Gastroesophageal sphincter (tissue), 4 donors: ENCODE data around the gene C1QB. TPM values are rescaled to one million over a fixed set of nuclear protein-coding genes. Genes with fewer than 3 reads are reported as not detected.
A peak's percentile ranks its signal among the peaks of the same experiment; 100 is the strongest.
"Not testable (repeated sequence)": the region's sequence is repeated elsewhere in the genome, so short reads cannot be mapped to it uniquely, and the experiment has no call there.

Source experiments
- ATAC-seq: fragments of 150-250 bp; one replicate; pipeline ENCODE4 v1.9.1; 2016; ENCODE audit warnings: mild to moderate bottlenecking, moderate library complexity
- H3K27ac ChIP-seq, 4 donors: fragments of 200-600 bp; sonication (generic) in 3 of 4; 1 replicate in 3 of 4; 2 replicates in 1 of 4; pipeline ENCODE4 v1.5.1; 2016 to 2019
- H3K27me3 ChIP-seq: fragments of 200-600 bp; sonication (generic); one replicate; pipeline ENCODE4 v1.5.1; 2019
- H3K36me3 ChIP-seq, 2 donors: fragments of 200-600 bp; sonication (generic); one replicate each; pipeline ENCODE4 v1.5.1; 2019; ENCODE audit warnings: control low read depth in 1 of 2
- H3K4me1 ChIP-seq, 3 donors: fragments of 200-600 bp; sonication (generic); 1 replicate in 2 of 3; 2 replicates in 1 of 3; pipeline ENCODE4 v1.5.1; 2016 to 2019; ENCODE audit warnings: control low read depth in 2 of 3
- H3K4me3 ChIP-seq, 2 donors: fragments of 200-600 bp; sonication (generic); one replicate each; pipeline ENCODE4 v1.5.1; 2019; ENCODE audit warnings: mild to moderate bottlenecking in 1 of 2, moderate library complexity in 1 of 2
- H3K9me3 ChIP-seq, 3 donors: fragments of 200-600 bp; sonication (generic); one replicate each; pipeline ENCODE4 v1.5.1; 2017 to 2019; ENCODE audit warnings: control low read depth in 2 of 3
- EP300 ChIP-seq: sonication (generic); formaldehyde crosslinking; IDR thresholded peaks from one replicate; pipeline ENCODE4 v1.6.1; 2017; ENCODE audit warnings: antibody characterized with exemption, mild to moderate bottlenecking
- POLR2A ChIP-seq, 2 donors: fragments of 450-650 bp; IDR thresholded peaks; one replicate each; pipeline ENCODE4 v1.6.1; 2017; ENCODE audit warnings: antibody characterized with exemption in 2 of 2, mild to moderate bottlenecking in 2 of 2, moderate library complexity in 1 of 2
- POLR2AphosphoS5 ChIP-seq: sonication (generic); formaldehyde crosslinking; IDR thresholded peaks from one replicate; pipeline ENCODE4 v1.6.1; 2017; ENCODE audit warnings: antibody characterized with exemption
- WGBS, 2 donors: methylation state at CpG; one replicate each; pipeline ENCODE4 v1.1.5; 2018; ENCODE audit warnings: low coverage in 1 of 2; 5-methylcytosine and 5-hydroxymethylcytosine counted together
- total RNA-seq, 4 donors: library from RNA; depleted of rRNA; stranded (reverse); fragments of >200 nt; gene quantifications; one replicate each; pipeline ENCODE4 v1.1.0, GENCODE V29; 2016
- TF ChIP-seq, protein P1 (sequence below), 4 experiments: fragments of 200-600 bp in 2 of 4; fragments of 450-650 bp in 2 of 4; sonication (generic) in 1 of 4; IDR thresholded peaks; one replicate each; pipeline ENCODE4 v1.5.1; 2017 to 2019; ENCODE audit warnings: antibody characterized with exemption in 4 of 4, mild to moderate bottlenecking in 2 of 4, moderate library complexity in 2 of 4

C1QB gene
- total RNA-seq, 4 donors from 2014 or later: 37.0 to 607 (median 249) TPM

DNA sequence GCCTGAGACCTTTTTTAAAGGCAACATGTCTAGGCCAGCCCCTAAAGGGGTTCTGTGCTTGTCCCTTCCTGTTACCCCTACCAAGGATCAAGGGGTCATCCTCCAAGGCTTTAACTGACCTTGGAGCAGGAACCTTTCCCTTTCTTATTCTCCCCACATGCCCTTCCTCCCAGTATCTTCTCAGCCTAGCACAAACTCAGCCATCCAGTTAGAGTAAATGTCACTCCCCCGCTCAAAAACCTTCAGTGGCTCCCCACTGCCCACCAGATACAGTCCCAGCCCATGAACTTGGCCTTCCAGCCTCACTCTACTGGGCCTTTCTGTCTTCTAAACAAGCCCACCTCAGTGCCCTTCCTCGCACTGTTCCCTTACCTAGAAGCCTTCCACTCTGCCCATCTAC is 8.8 kb downstream of the C1QB start:
- ATAC-seq: no peak
- no peaks in the 10 kb centered on the region for H3K4me1 ChIP-seq
- no peaks in the 10 kb centered on the region for H3K9me3 ChIP-seq
- H3K4me3 ChIP-seq: no peak overlapping the region
- H3K27ac ChIP-seq: no peak overlapping the region
- TF ChIP-seq EP300 (no peak), POLR2AphosphoS5 (no peak), POLR2A (IDR thresholded peaks at IDR 0.05) (no peak)
- TF ChIP-seq, protein P1, sequence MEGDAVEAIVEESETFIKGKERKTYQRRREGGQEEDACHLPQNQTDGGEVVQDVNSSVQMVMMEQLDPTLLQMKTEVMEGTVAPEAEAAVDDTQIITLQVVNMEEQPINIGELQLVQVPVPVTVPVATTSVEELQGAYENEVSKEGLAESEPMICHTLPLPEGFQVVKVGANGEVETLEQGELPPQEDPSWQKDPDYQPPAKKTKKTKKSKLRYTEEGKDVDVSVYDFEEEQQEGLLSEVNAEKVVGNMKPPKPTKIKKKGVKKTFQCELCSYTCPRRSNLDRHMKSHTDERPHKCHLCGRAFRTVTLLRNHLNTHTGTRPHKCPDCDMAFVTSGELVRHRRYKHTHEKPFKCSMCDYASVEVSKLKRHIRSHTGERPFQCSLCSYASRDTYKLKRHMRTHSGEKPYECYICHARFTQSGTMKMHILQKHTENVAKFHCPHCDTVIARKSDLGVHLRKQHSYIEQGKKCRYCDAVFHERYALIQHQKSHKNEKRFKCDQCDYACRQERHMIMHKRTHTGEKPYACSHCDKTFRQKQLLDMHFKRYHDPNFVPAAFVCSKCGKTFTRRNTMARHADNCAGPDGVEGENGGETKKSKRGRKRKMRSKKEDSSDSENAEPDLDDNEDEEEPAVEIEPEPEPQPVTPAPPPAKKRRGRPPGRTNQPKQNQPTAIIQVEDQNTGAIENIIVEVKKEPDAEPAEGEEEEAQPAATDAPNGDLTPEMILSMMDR (IDR thresholded peaks at IDR 0.05): no peak
- H3K27me3 ChIP-seq: peaks cover 60% of the 10 kb centered on the region
- no peaks in the 10 kb centered on the region for H3K36me3 ChIP-seq
- 86 to 88% methylated on average over 1 to 2 of the region's 2 CpGs for WGBS, 2 donors

DNA sequence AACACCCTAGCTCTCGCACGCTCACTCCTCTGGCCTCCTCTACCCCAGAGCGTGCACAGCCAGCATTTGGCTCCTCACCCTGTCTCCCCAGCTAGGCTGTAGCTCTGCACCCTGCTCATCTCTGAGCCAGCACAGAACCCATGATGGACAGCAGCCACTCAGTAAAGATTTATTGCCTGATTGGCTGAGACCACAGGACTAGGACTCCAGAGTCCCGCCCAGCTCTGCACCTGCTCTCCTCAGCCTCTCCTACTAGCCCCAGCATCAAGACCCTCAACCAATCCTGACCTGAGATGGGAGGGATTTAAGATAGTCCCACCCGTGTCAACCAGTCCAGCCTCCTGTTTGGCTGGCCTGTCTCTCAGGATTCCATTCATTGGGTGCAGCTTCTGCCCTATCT is 9.3 kb downstream of the C1QB start:
- H3K9me3 ChIP-seq: no peaks in the 10 kb centered on the region
- no peaks in the 10 kb centered on the region for H3K36me3 ChIP-seq
- ATAC-seq: peak; percentile 57
- no peak overlapping the region for H3K27ac ChIP-seq
- H3K27me3 ChIP-seq: peaks cover 57% of the 10 kb centered on the region
- WGBS, 2 donors: 56 to 80% methylated on average over 2 to 5 of the region's 5 CpGs
- TF ChIP-seq EP300 (no peak), POLR2AphosphoS5 (no peak), POLR2A (IDR thresholded peaks at IDR 0.05) (no peak)
- TF ChIP-seq, protein P1 (IDR thresholded peaks at IDR 0.05): no peak
- no peak overlapping the region for H3K4me3 ChIP-seq
- no peaks in the 10 kb centered on the region for H3K4me1 ChIP-seq

DNA sequence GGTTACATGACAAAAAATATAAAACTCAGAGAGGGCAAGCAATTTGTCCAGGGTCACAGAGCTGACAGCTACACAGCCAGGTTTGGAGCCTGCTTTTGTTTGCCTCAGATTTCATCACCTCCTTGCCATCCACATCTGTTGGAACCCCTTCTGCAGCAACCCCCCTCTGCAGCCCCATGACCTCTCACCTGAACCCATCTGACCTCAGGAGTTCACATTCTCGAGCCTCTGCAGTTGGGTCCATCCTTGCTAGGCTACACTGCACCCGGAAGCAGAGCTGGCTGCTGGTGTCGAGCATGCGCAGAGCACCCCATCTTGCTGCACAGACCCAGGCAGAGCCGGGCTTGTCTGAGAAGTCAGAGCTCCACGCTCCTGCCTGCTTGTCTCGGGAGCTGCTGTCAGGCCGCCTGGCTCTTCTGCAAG is 10.0 kb downstream of the C1QB start:
- no peaks in the 10 kb centered on the region for H3K9me3 ChIP-seq
- peaks cover 51% of the 10 kb centered on the region for H3K27me3 ChIP-seq
- ATAC-seq: no peak
- no peaks in the 10 kb centered on the region for H3K4me1 ChIP-seq
- H3K36me3 ChIP-seq: no peaks in the 10 kb centered on the region
- 78% methylated on average over 4 of the region's 8 CpGs; no CpG with 5 or more reads in 1 of the 2 donors for WGBS, 2 donors
- H3K4me3 ChIP-seq: no peak overlapping the region
- no peak overlapping the region for H3K27ac ChIP-seq
- TF ChIP-seq POLR2AphosphoS5: no peak
- TF ChIP-seq EP300: no peak
- TF ChIP-seq POLR2A (IDR thresholded peaks at IDR 0.05): no peak
- TF ChIP-seq, protein P1 (IDR thresholded peaks at IDR 0.05): no peak

DNA sequence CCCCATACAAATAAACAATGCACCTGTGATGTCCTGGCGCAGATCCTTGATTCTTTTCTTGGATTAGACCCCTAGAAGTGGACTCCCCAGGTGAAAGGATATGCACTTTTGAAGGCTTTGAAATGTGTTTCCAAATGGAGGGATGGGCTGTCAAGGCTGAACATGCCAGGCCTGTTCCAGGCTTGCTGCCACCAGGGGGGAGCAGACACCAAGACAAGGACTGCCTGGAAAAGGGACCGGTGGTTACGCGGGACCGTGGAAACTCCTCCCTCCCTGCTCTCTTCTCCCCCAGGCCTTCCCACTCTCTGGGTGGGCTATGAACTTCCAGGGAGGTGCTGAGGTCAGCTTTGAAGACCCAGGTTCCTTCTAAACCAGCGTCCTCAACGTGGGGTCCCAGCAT is 12.7 kb downstream of the C1QB start:
- no peak overlapping the region for H3K27ac ChIP-seq
- ATAC-seq: no peak
- H3K4me3 ChIP-seq: no peak overlapping the region
- H3K27me3 ChIP-seq: peaks cover 55% of the 10 kb centered on the region
- no peaks in the 10 kb centered on the region for H3K36me3 ChIP-seq
- H3K4me1 ChIP-seq: no peaks in the 10 kb centered on the region
- TF ChIP-seq, protein P1 (IDR thresholded peaks at IDR 0.05): peak in 2 of 4 experiments; percentile 29 to 30
- no peak for TF ChIP-seq EP300
- H3K9me3 ChIP-seq: no peaks in the 10 kb centered on the region
- WGBS, 2 donors: 40 to 55% methylated on average over 1 to 4 of the region's 7 CpGs

DNA sequence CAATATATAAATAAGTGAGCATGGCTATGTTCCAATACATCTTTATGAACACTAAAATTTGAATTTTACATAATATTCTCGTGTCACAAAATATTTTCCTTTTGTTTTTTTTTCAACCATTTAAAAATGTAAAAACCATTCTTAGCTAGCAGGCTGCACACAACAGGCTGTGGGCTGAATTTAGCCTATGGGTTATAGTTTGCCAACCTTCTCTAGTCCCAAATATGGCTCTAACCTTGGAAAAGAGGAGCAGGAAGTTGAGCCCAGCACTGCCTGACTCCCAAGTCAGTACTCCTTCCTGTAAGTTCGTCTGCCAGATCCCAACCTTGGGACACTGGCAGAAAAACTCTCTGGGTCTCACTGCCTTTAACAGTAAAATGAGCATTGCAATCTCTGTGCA is 13.4 kb downstream of the C1QB start:
- no peaks in the 10 kb centered on the region for H3K36me3 ChIP-seq
- whole genome bisulfite sequencing, 2 donors: 50 to 65% methylated on average over 1 to 2 of the region's 2 CpGs
- no peaks in the 10 kb centered on the region for H3K4me1 ChIP-seq
- H3K27ac ChIP-seq: no peak overlapping the region
- no peak overlapping the region for H3K4me3 ChIP-seq
- no peak for ATAC-seq
- H3K27me3 ChIP-seq: peaks cover 55% of the 10 kb centered on the region
- H3K9me3 ChIP-seq: no peaks in the 10 kb centered on the region
- TF ChIP-seq, protein P1 (IDR thresholded peaks at IDR 0.05): no peak
- no peak for TF ChIP-seq POLR2AphosphoS5
- no peak for TF ChIP-seq POLR2A (IDR thresholded peaks at IDR 0.05)
- TF ChIP-seq EP300: no peak

DNA sequence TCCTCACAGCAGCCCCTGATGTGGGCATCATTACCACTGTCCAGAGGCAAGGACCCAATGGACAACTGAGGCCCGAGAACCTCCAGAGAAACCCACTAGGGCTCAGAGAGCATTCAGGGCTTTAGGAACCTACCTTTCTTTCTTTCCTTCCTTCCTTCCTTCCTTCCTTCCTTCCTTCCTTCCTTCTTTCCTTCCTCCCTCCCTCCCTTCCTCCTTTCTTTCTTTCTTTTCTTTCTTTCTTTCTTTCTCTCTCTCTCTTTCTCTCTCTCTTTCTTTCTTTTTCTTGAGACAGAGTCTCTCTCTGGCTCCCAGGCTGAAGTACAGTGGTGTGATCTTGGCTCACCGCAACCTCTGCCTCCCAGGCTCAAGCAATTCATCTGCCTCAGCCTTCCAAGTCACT is 15.8 kb downstream of the C1QB start:
- H3K27me3 ChIP-seq: peaks cover 64% of the 10 kb centered on the region
- 86 to 90% methylated on average over 1 of the region's 2 CpGs for whole genome bisulfite sequencing, 2 donors
- H3K4me1 ChIP-seq, H3K36me3 ChIP-seq, H3K9me3 ChIP-seq, ATAC-seq, H3K4me3 ChIP-seq, H3K27ac ChIP-seq: not testable (repeated sequence)
